DOHH2 (cell line): ENCODE data around the gene SEMA3A.

Experiments
- H3F3A ChIP-seq: fragments of 200-600 bp; sonication (generic), shearing (Covaris generic); 2 replicates; pipeline ENCODE4 v1.6.0; 2016; ENCODE audit warnings: antibody characterized with exemption, mild to moderate bottlenecking; ENCODE audit not compliant: control insufficient read depth, insufficient read depth
- H3K27ac ChIP-seq: fragments of 200-600 bp; sonication (generic); 2 replicates; pipeline ENCODE4 v1.5.1; 2014; ENCODE audit warnings: low read depth, mild to moderate bottlenecking, low read length, moderate library complexity
- H3K27me3 ChIP-seq: fragments of 200-600 bp; sonication (generic); 2 replicates; pipeline ENCODE4 v1.6.1; 2014; ENCODE audit warnings: mild to moderate bottlenecking, low read length, mixed read lengths; ENCODE audit not compliant: control insufficient read depth
- H3K36me3 ChIP-seq: fragments of 200-600 bp; sonication (generic); 2 replicates; pipeline ENCODE4 v1.6.1; 2014; ENCODE audit warnings: mild to moderate bottlenecking, low read length, moderate library complexity, mixed read lengths; ENCODE audit not compliant: control insufficient read depth
- H3K4me1 ChIP-seq: fragments of 200-600 bp; sonication (generic); 2 replicates; pipeline ENCODE4 v1.6.1; 2014; ENCODE audit warnings: mild to moderate bottlenecking, low read length, mixed read lengths; ENCODE audit not compliant: control insufficient read depth
- H3K4me2 ChIP-seq: fragments of 200-600 bp; sonication (generic); 2 replicates; pipeline ENCODE4 v1.6.0; 2014; ENCODE audit warnings: mild to moderate bottlenecking, low read length, moderate library complexity
- H3K4me3 ChIP-seq: fragments of 200-600 bp; sonication (generic); 2 replicates; pipeline ENCODE4 v1.5.1; 2014; ENCODE audit warnings: mild to moderate bottlenecking, low read length, mixed read lengths
- H3K79me2 ChIP-seq: fragments of 200-600 bp; sonication (generic); 2 replicates; pipeline ENCODE4 v1.6.1; 2014; ENCODE audit warnings: mild to moderate bottlenecking, low read length, mixed read lengths; ENCODE audit not compliant: control insufficient read depth
- H3K9me2 ChIP-seq: fragments of 200-600 bp; sonication (generic); replicated peaks from 2 replicates; pipeline ENCODE4 v1.6.1; 2014; ENCODE audit warnings: mild to moderate bottlenecking, low read length, mixed read lengths; ENCODE audit not compliant: control insufficient read depth
- H3K9me3 ChIP-seq: fragments of 200-600 bp; sonication (generic); 2 replicates; pipeline ENCODE4 v1.6.1; 2014; ENCODE audit warnings: antibody characterized with exemption, low read length, mixed read lengths; ENCODE audit not compliant: control insufficient read depth, insufficient read depth
- H4K20me1 ChIP-seq: fragments of 200-600 bp; sonication (generic); 2 replicates; pipeline ENCODE4 v1.6.0; 2014; ENCODE audit warnings: low read depth, mild to moderate bottlenecking, antibody characterized with exemption, low read length, moderate library complexity; ENCODE audit not compliant: control insufficient read depth, insufficient read depth
- CTCF ChIP-seq: fragments of 200-600 bp; sonication (generic); IDR thresholded peaks from one replicate; pipeline ENCODE4 v1.5.1; 2014; ENCODE audit warnings: antibody characterized with exemption, mild to moderate bottlenecking, low read depth, low read length; ENCODE audit not compliant: poor library complexity, severe bottlenecking
- EZH2phosphoT487 ChIP-seq: fragments of 200-600 bp; sonication (generic); IDR thresholded peaks from 2 replicates; pipeline ENCODE4 v1.6.1; 2017; ENCODE audit warnings: borderline replicate concordance, mild to moderate bottlenecking, antibody characterized with exemption, low read length, moderate library complexity, mixed read lengths

SEMA3A gene

DNA sequence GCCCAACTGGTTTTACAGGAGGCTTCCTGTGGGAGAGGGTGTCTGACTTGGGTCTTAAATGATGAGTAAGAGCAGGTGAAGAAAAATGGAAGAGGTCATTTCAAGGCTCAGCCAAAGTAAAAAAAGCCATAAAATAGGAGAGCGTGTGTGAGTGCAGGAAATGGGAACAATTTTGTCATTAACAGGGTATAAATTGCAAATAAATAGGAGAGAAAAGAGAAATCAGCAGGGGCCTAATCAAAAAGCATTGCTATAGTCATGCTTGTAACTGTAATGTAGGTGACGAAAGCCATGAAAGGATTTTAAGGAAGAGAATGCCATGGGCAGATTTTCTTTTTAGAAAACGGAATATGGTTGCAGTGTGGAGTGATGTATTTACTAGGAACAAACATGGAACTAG, 15.7 kb upstream of the SEMA3A start:
- H4K20me1 ChIP-seq = no peaks in the 10 kb centered on the region
- no peaks in the 10 kb centered on the region for H3K27me3 ChIP-seq
- no peaks in the 10 kb centered on the region for H3F3A ChIP-seq
- H3K79me2 ChIP-seq = no peaks in the 10 kb centered on the region
- H3K4me1 ChIP-seq = no peaks in the 10 kb centered on the region
- H3K27ac ChIP-seq = no peak overlapping the region
- no peak overlapping the region for H3K4me2 ChIP-seq
- no peaks in the 10 kb centered on the region for H3K36me3 ChIP-seq
- no peaks in the 10 kb centered on the region for H3K9me2 ChIP-seq
- no peak for TF ChIP-seq CTCF
- TF ChIP-seq EZH2phosphoT487 = no peak
- no peak overlapping the region for H3K4me3 ChIP-seq
- H3K9me3 ChIP-seq = no peaks in the 10 kb centered on the region

DNA sequence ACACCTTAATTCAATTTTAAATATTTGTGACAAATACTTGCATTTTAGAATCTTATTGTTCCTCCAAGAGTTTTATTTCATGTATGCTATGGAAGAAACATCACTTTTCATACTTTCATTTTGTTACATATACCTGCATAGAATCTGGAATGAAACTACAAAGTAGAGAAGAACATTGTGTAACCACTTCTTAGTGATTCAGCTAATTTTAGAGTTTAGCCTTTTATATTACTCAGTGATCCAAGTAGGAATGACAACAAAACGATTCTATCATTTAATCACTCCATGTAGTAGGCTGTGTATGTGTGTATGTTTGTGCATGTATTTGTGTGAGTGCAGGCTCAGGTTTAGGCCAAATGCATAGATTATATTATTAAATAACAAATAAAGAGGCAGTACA, 14.4 kb upstream of the SEMA3A start:
- no peaks in the 10 kb centered on the region for H3K36me3 ChIP-seq
- H3K27ac ChIP-seq = no peak overlapping the region
- H3K79me2 ChIP-seq = no peaks in the 10 kb centered on the region
- TF ChIP-seq EZH2phosphoT487 (no peak), CTCF (no peak)
- H3K9me3 ChIP-seq = no peaks in the 10 kb centered on the region
- H3K4me3 ChIP-seq = no peak overlapping the region
- H3K4me1 ChIP-seq = no peaks in the 10 kb centered on the region
- no peaks in the 10 kb centered on the region for H4K20me1 ChIP-seq
- H3K27me3 ChIP-seq = no peaks in the 10 kb centered on the region
- no peaks in the 10 kb centered on the region for H3F3A ChIP-seq
- H3K9me2 ChIP-seq = no peaks in the 10 kb centered on the region
- no peak overlapping the region for H3K4me2 ChIP-seq

GRCh38 chr7:84207615-84208014, 13.0 kb upstream of the SEMA3A start:
- Histone ChIP-seq H3K36me3 (no peaks in the 10 kb centered on the region), H3F3A (no peaks in the 10 kb centered on the region), H3K27me3 (no peaks in the 10 kb centered on the region), H3K79me2 (no peaks in the 10 kb centered on the region), H4K20me1 (no peaks in the 10 kb centered on the region), H3K4me1 (no peaks in the 10 kb centered on the region), H3K27ac (no peak overlapping the region), H3K9me3 (no peaks in the 10 kb centered on the region), H3K4me2 (no peak overlapping the region), H3K9me2 (no peaks in the 10 kb centered on the region), H3K4me3 (no peak overlapping the region)
- TF ChIP-seq EZH2phosphoT487 (no peak), CTCF (no peak)

DNA sequence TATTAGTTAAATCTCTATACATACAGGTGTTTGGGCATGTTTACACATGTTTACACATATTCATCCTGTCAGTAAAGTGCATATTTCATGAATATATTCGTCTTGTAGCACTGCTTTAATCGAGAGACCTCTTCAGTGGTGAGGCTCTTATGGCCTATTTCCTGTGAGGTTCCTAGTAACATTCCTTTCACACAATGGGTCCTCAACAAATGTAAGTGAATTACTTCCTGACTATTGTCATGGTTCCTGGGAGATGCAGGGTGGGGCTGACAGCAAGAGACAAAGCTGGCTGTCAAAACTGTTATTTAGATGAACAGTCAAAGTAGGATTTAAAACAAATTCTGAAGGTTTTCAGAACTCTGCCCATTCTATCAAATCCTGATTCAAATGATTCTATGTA, 12.4 kb upstream of the SEMA3A start:
- no peak overlapping the region for H3K4me3 ChIP-seq
- no peak overlapping the region for H3K27ac ChIP-seq
- H3K36me3 ChIP-seq = no peaks in the 10 kb centered on the region
- no peak for TF ChIP-seq CTCF
- no peak for TF ChIP-seq EZH2phosphoT487
- no peak overlapping the region for H3K4me2 ChIP-seq
- H3K9me2 ChIP-seq = no peaks in the 10 kb centered on the region
- no peaks in the 10 kb centered on the region for H3K4me1 ChIP-seq
- H3K9me3 ChIP-seq = no peaks in the 10 kb centered on the region
- H3K27me3 ChIP-seq = no peaks in the 10 kb centered on the region
- H3K79me2 ChIP-seq = no peaks in the 10 kb centered on the region
- no peaks in the 10 kb centered on the region for H3F3A ChIP-seq
- H4K20me1 ChIP-seq = no peaks in the 10 kb centered on the region
